Epithelial cell of prostate (primary cell): ENCODE data around the gene STK32A.
A peak's percentile ranks its signal among the peaks of the same experiment; 100 is the strongest.

Experiments
- DNase-seq: peaks from one replicate; pipeline ENCODE4 v3.0.0-alpha.2; 2011; ENCODE audit warnings: low read depth, low spot score
- H3K27ac ChIP-seq: fragments of 450-650 bp; 2 replicates; pipeline ENCODE4 v1.5.1; 2017; ENCODE audit warnings: mild to moderate bottlenecking

Gene STK32A

DNA sequence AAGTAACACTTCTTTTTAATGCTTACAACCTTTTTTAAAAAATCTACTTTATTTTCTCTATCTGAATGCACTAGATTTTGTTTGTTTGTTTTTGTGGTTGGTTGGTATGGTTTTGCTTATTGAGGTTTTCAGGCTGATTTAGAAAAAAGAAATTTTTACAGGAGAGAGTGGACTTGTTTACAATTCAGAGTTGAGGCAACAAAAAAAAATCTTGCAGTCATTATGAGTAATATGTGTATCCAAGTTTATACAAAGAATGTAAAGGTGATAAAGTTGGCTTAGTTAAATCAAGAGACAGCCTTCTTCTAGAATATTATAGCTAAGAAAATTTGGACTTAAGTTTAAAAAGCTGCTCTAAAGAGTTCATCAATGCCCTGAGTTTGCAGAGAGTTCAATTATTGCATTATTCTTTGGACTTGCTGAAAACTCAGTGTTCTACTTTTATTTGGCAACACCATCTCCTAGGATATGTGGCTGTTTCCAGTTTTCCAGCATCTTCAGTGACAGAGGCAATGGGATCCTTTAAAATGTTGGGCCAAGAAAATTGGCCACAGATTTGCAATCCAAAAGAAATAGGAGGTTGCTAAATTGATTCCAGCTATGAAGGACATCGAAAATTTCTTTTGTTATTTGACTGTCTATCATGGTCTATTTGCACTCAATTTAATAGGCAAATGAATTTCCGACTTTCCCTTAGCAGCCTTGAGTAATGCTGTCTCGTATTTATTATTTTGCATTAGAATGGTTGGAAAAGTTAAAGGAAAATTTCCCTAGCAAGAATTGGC is 10.7 kb downstream of the STK32A start:
- DNase-seq: no peak
- H3K27ac ChIP-seq: no peak overlapping the region

DNA sequence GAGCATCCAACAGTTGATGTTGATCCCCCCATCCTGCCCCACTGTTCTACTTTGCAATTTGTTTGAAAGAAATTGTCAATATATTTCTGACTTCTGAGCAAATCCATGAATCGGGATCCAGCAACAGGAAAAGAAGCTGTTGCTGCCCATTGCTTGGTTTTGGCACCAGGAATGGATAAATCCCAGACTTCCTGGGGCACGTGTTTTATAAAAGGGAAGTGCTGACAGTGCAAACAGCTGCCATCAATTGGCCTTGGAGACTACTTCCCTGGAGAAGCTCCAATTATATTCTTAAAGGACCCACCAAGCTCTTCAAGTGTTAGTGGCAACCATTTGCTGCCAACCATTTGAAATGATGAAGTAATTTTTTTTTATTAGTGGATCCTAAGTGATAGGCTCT is 13.7 kb downstream of the STK32A start:
- no peak overlapping the region for H3K27ac ChIP-seq
- DNase-seq: no peak

DNA sequence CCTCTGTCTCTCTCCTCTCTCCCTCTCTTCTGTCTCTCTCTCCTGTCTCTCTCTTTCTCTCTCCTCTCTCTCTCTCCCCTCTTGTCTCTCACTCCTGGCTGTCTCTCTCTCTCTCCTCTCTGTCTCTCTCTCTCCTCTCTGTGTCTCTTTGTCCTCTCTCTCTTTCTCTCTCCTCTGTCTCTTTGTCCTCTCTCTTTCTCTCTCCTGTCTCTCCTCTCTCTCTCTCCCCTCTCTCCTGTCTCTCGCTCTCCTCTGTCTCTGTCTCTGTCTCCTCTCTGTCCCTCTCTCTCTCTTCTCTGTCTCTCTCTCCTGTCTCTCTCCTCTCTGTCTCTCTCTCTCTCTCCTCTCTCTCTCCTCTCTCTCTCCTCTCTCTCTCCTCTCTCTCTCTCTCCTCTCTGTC is 25.0 kb downstream of the STK32A start:
- DNase-seq: no peak
- H3K27ac ChIP-seq: no peak overlapping the region

DNA sequence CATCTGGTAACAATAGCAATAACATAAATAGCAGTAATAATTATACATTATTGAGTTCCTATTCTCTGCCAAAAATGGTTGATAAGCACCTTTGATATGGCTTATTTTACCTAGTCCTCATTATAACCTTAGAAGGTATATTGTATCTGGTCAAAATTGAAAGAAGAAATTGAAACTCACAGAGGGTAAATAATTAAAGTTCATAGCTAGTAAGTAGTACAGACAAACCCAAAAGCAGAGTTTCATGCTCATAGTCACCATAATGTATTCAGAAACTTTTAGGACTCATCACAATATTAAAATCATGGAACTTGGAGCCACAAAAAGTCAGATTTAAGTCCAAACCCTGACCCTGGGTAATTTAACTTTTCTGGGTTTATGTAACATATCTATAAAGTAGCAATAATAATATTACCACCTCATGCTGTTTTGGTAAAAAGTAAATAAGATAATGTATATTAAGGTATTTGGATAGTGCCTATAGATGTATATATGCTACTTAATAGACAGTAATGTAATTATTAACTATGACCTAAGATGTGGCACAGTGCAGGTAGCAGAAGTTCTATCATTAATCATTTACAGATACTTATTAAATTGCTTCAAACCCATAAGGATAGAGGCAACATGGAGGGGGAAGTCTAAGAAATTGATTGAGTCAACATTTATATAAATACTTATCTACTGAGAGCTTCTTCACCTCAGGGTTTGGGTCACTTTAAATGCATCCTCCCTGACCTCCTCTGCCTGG is 32.4 kb downstream of the STK32A start:
- DNase-seq: no peak
- no peak overlapping the region for H3K27ac ChIP-seq

DNA sequence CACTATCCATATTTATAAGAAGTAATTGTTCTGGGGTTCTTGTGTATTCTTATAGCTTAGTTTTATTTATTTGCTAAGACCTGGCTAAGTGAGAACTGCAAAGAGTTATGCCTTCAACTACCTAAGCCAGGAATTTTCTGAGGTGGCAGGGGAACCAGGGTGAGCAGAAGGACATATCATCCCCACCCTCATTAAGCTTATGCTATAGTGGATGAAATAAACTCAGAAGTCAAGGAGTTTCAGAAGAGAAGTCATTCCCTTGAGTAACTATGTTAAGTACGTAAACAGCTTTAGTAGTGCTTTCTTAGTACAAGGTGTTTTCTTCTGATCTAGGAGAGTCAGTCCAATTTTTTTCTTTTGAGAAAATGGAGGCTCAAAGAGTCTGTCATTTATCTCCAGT is 41.7 kb downstream of the STK32A start:
- no peak overlapping the region for H3K27ac ChIP-seq
- no peak for DNase-seq

DNA sequence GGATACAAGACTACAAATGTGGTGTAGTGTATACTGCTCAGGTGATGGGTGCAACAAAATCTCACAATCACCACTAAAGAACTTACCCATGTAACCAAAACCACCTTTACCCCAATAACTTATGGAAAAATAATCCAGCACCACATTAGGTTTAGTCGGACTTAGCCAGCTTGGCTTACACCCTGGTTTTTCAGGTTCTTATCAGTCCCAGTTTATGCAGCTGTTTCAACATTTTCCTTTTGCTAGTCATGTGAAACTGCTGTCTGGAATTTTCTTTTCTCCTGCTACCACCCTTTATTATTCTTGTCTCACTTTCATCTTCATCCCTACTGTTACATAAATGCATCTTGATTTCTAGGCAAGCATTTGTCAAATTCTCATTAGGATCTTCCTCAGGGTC is 51.5 kb downstream of the STK32A start:
- H3K27ac ChIP-seq: no peak overlapping the region
- no peak for DNase-seq

DNA sequence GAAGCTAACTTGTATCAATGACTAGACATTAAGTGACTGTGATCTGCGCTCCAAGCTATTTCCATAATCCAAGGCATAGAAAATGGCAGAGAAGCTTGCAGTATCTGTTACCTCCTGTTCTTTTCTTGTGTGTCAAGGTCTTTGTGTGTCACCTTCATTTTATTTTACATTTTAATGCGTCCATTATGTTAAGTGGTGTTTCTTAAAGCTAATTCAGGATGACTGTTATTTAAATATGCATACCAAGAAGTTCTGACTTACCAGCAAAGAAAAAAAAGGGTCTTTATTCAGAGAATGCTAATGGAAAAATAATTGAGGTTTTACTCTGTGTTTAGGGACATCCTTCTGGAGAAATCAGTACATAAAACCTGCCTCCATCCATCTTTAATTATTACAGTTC is 52.3 kb downstream of the STK32A start:
- no peak for DNase-seq
- no peak overlapping the region for H3K27ac ChIP-seq

DNA sequence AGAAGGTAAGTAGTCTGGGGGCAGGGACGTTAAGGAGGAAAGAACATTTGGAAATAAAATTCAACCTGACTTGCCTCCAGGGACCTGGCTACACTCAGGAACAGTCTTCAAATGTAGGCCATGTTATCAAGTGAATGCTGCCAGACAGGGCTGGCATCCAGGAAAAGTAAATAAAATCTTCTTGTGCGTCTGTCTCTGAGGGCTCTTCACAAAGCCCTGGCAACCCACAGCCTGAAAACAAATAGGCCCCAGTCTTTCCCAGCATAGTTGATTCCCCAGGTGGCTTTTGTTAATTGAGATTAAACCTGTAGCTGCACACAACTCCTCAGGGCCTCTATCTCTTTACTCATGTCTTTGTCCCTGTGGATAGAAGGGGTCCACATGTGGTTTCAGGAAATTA is 55.4 kb downstream of the STK32A start:
- H3K27ac ChIP-seq: no peak overlapping the region
- no peak for DNase-seq

DNA sequence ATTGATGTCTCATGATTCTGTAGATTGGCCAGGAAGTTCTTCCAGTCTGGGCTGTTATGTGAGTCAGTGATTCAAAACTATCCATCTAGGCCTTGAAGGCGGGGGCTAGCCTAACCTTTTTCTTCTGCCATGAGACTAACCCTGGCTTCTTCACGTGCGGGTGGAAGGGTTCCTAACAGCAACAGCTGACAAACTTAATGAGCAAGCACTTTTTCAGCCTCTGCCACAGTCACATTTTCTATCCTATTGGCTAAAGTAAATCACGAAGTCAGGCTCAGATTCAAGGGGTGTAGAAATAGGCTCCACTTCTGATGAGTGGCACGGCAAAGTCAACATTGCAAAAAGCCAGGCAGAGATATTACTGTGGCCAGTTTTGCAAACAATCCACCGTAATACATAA is 68.4 kb downstream of the STK32A start:
- peak overlapping the region; percentile 47 for H3K27ac ChIP-seq
- no peak for DNase-seq

DNA sequence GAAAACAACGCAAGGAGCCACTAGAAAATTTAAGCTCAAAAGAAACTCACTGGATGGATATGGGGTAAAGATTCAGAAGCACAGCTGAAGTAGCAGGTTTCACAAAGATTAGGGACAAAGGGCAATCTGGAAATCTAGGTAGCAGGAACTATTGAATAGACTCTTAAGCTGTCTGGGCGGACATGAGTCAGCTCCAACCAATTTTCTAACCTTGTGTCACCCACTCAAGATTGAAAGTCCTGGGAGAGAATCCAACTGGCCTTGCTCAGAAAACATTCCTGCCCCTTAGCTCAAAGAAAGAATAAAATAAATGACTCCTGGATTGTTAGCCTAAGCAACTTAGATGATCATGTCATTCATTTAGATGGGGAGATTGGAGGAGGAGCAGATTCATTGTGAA is 69.2 kb downstream of the STK32A start:
- H3K27ac ChIP-seq: peak overlapping the region; percentile 47
- DNase-seq: no peak

DNA sequence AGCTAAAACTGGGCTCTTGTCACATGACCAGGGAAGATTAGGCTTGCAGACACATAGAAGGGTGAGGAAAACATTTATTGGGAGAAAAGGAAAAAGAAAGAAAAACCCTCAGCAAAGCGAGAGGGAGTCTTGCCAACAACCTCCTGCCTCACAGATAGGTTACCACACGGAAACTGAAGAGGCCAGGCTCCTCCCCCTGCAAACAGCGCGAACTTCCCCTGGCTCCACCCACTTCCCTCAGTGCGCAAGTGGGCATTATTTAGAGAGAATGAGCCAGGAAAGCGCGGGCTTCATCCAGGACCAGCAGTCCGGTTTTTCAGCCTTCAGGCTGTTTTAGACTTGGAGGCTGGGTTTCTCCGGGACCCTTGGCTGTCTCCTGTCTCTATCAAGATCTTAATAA is 70.3 kb downstream of the STK32A start:
- no peak for DNase-seq
- no peak overlapping the region for H3K27ac ChIP-seq

DNA sequence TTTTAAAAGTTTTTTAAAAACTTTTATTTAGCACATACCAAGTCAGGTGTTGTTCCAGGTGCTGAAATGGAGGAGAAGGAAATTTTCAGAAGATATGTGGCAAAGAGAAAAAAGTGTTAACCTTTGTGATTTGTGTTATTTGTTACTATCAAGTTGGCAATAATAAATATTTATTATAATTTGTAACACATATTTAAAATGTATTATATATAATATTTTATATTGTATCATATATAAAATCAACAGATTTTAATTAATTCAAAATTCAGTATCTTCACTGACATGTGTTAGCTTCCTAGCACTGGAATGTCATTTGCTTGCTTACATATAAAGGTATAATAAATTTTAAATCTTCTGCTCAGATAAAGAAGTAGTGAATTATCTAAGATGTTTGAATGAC is 71.5 kb downstream of the STK32A start:
- no peak for DNase-seq
- H3K27ac ChIP-seq: no peak overlapping the region

DNA sequence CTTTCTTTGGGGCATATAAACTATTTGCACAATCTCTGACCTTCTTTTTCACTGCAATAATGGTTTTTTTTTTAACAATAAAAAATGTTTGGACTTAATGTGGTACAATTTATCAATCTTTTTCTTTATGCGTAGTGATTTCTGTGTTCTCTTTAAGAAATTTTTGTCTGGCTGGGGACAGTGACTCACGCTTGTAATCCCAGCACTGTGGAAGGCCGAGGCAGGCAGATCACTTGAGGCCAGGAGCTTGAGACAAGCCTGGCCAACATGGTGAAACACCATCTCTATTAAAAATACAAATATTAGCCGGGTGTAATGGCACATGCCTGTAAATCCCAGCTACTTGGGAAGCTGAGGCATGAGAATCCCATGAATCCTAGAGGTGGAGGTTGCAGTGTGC is 72.3 kb downstream of the STK32A start:
- DNase-seq: no peak
- no peak overlapping the region for H3K27ac ChIP-seq

DNA sequence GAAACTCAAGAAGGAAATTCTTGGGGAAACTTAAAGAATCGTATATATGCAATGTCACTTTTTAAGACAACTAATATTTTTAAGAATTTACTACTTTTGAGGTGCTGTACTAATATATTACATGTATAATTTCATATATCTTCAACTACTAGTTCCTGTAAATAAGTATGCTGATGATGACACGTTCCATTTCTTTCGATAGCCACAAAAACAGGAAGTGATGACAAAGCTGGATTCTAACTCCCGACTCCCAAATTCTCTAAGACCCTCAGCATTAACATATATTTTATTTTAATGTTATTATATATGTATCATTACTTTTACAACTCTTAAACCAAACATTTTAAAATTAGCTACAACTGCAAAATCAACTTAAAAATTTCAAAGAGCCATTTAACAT is 74.8 kb downstream of the STK32A start:
- no peak for DNase-seq
- peak overlapping the region; percentile 69 for H3K27ac ChIP-seq

DNA sequence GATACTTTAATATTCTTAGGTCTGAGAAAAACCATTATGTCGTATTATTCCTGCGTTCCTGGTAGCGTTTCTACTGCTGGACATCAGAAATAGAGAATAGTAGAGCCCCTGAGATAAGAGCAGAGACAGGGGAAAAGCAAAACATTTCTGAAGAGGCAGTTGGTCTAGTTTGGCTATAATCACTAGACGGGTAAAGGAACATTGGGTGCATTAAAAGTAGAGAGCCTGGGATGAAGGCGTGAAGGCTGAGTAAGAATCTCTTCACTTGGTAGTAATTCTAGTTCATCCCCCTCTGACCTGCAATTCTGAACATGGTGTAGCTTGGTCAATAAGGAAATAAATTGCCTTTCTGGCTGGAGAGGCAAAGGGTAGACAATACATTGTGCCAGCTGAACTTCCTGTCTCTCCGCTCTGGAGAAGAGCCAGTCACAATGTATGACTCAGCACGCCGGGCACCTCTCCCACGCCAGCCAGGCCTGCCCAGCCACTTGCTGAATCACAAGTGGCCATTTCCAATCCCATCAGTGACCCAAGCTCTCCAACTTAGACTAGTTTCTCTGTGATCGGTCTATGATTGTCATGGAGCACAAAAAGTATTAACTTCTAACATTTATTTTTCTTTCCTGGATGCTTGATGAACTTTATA is 75.4 kb downstream of the STK32A start:
- peak; percentile 72 for DNase-seq
- H3K27ac ChIP-seq: peak overlapping the region; percentile 69

DNA sequence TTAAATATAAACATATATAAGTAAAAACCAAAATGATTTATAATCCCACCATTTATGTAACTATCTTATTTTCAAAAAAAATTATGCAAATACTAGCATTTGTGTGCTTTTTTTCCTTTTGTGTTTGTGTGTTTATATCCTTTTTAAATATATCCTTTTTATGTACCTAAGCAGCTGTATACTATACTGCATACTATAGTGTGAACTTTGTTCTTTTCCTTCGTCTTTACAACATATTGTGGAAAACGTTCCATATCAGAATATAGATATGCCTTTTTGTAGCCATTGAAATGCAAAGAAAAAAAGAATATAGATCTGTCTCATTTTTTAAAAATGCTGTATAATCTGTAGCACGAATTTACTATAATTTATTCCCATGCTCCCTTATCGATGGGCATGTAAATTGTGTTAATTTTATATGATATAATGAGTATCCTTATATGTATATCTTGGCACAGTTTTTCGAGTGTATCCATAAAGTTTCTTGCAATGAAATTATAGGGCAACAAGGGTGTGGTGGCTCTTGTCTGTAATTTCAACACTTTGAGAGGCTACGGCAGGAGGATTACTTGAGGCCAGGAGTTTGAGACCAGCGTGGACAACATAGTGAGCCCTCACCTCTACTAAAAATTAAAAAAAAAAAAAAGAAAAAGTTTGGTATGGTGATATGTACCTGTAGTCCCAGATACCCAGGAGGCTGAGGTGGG is 83.3 kb downstream of the STK32A start:
- H3K27ac ChIP-seq: no peak overlapping the region
- no peak for DNase-seq

DNA sequence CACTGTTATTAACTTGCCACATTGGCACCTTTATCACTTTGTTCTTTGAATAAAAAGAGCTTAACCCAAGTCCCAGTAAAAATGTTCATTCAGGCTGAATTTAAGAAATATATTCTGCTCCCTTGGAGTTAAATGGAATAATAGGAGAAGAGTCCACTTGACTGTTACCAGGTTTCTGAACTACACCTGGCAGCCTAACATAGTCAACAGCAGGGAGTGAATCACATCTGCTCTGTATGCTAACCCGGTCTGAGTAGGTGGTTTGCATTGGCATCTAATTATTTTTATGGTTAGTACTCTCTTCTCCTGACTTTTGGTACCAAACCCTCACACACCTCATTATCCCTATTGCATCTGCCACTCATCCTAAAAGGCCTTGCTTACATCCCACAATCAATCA is 86.7 kb downstream of the STK32A start:
- no peak for DNase-seq
- no peak overlapping the region for H3K27ac ChIP-seq

DNA sequence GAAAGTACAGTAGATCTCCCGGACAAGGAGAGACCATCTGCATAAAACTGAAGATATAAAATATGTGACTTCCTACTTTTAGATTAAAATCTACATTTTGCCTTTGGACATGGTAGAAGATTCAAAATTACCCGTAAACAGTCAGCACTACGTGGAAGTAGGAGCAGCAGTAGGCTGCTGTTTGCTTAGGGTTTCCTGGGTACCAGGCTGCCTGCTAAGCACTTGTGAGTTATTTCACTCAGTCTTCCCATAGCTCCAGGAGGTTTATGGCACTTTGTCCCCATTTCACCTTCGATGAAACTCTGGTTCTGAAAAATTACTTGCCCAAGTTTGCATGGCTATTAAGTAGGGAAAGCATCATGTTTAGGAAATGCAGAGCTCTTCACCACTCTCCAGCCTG is 92.6 kb downstream of the STK32A start:
- no peak for DNase-seq
- no peak overlapping the region for H3K27ac ChIP-seq

DNA sequence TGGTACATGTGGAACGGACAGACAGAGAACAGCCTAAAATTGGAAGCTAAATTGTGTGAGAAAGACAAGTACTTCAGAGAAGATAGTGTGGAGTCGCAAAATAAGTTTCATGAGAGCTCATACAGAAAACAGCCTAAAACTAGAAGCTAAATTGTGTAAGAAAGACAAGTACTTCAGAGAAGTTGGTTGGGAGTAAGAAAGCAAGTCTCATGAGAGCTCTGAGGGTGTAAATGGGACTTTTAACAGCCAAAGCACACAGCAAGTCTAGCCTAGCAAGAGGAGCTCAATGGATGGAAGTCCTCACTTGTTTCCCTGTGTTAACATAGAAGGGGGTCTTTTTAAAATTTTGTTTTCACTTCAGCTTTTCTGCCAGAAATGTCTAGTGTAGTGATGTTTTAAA is 93.1 kb downstream of the STK32A start:
- H3K27ac ChIP-seq: no peak overlapping the region
- DNase-seq: no peak

DNA sequence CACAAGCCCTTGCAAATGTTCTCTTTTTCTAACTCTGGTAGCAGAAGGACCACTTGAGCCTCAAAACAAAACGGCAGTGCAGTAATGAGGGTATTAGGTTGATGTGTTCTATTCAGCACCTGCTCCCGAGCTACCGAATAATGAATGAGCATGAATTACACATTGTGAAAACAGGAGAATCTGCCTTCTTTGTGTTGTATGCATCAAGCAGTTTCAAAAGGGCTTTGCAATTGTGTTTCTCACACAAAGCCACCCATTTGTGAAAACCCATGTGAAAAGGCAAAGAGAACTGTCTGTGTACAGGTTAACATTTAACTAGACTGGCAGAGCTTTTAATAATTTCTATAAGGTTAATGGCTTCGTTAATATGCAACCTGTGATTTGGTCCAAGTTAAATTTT is 97.8 kb downstream of the STK32A start:
- DNase-seq: no peak
- no peak overlapping the region for H3K27ac ChIP-seq

DNA sequence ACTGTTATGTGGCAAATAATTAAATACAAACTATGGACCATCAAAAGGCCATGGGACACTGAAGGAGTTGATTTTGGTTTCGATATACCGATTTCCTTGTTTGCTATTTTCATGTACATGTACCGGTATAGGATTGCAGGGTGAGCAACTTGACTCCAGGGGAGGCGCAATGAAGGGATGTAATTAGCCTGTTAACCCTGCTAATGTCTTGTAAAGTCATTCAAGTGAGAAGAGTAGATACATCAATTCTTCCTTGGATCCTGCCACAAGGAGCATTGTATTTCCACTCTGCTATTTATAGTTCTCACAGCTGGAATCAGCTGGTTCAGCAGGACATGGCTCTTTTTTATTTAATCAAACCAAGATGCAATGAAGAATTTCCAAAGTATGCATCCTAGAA is 102.0 kb downstream of the STK32A start:
- no peak for DNase-seq
- H3K27ac ChIP-seq: no peak overlapping the region
